Aorta (tissue), 5 donors: ENCODE results near the gene ARMC8. TPM values are rescaled to one million over a fixed set of nuclear protein-coding genes. Genes with fewer than 3 reads are reported as not detected.
"Not testable (repeated sequence)": the region's sequence is repeated elsewhere in the genome, so short reads cannot be mapped to it uniquely, and the experiment has no call there.

Experiments used
- ATAC-seq: fragments of 200-7000 bp; cut with Tn5 transposase; one replicate; pipeline ENCODE4 v1.9.1; 2022; ENCODE audit warnings: moderate library complexity; ENCODE audit not compliant: low FRiP score
- DNase-seq, 2 donors: peaks; one replicate each; pipeline ENCODE4 v3.0.0-alpha.2; 2020
- H3K27ac ChIP-seq, 2 donors: one replicate each; pipeline ENCODE4 v1.5.1; 2013; ENCODE audit warnings: low read length in 2 of 2, mild to moderate bottlenecking in 2 of 2, moderate library complexity in 2 of 2, control low read depth in 1 of 2, inconsistent platforms in 1 of 2, low read depth in 1 of 2
- H3K27me3 ChIP-seq, 2 donors: one replicate each; pipeline ENCODE4 v1.6.1; 2013; ENCODE audit warnings: control low read depth in 1 of 2, low read length in 1 of 2, mild to moderate bottlenecking in 1 of 2, moderate library complexity in 1 of 2; ENCODE audit not compliant: insufficient read depth in 2 of 2, control insufficient read depth in 1 of 2
- H3K36me3 ChIP-seq, 2 donors: one replicate each; pipeline ENCODE4 v1.6.1; 2013; ENCODE audit warnings: control low read depth in 1 of 2, low read length in 1 of 2, mild to moderate bottlenecking in 1 of 2; ENCODE audit not compliant: insufficient read depth in 2 of 2, control insufficient read depth in 1 of 2
- H3K4me1 ChIP-seq, 2 donors: one replicate each; pipeline ENCODE4 v1.6.1; 2013; ENCODE audit warnings: low read length in 2 of 2, control low read depth in 1 of 2, mild to moderate bottlenecking in 1 of 2, moderate library complexity in 1 of 2; ENCODE audit not compliant: insufficient read depth in 2 of 2, control insufficient read depth in 1 of 2
- H3K4me3 ChIP-seq, 2 donors: one replicate each; pipeline ENCODE4 v1.5.1; 2013; ENCODE audit warnings: low read length in 2 of 2, control low read depth in 1 of 2, mild to moderate bottlenecking in 1 of 2
- H3K9me3 ChIP-seq: one replicate; pipeline ENCODE4 v1.6.1; 2013; ENCODE audit warnings: mild to moderate bottlenecking, low read length; ENCODE audit not compliant: control insufficient read depth
- WGBS, 2 donors: extraction: QIAGEN DNeasy Blood & Tissue Kit; methylation state at CpG; one replicate each; pipeline ENCODE4 v1.1.7; 2013; 5-methylcytosine and 5-hydroxymethylcytosine counted together
- intact Hi-C, 2 donors: fragments of 100-400 bp; cut with DNase I; formaldehyde crosslinking; loops; one replicate each; pipeline versions ENCODE4 v1.14.2 to v1.15.0; 2022
- long read RNA-seq, 2 donors: library from polyadenylated mRNA; unstranded; transcript quantifications; one replicate each; pipeline ENCODE4 v2.0.0, GENCODE V29; 2020 to 2021
- polyA plus RNA-seq, 2 donors: library from polyadenylated mRNA; stranded (reverse); fragments of 200-250 nt; gene quantifications; one replicate each; pipeline ENCODE4 v1.2.3, GENCODE V29; 2013
- total RNA-seq, 2 donors: library from RNA; stranded (reverse); fragmentation: NEBNext Ultra II Directional; extraction: Animal tissue kit (Norgen Biotek cat#: 25700); gene quantifications; one replicate each; pipeline ENCODE4 v1.2.1, GENCODE V29; 2021
- donor health status: healthy with polysubstance abuse.
- donor health status: Bipolar disorder and iron deficiency.
- donor health status: DM: no; HTN: no; CAD: no.
- donor health status: DM: no; HTN: no; CAD: no.
- donor health status: DM: yes; HTN: yes; CAD: no.

The ARMC8 gene
- total RNA-seq (10 to 100 TPM; 52.6 to 59.7 TPM), polyA plus RNA-seq (10 to 100 TPM; 18.2 to 30.4 TPM)
- long read RNA-seq, donor 1, full-length matches to known transcripts = 79 of 134 reads
- long read RNA-seq, donor 1, partial matches to known transcripts = 19 of 134 reads
- long read RNA-seq, donor 1, other reads (novel, unspliced or antisense) = 36 of 134 reads
- long read RNA-seq, donor 2, full-length matches to known transcripts = 10 of 23 reads
- long read RNA-seq, donor 2, partial matches to known transcripts = 3 of 23 reads
- long read RNA-seq, donor 2, other reads (novel, unspliced or antisense) = 10 of 23 reads

- Histone ChIP-seq H3K27me3 (no peaks in the 10 kb centered on the region), H3K4me3 (peak within 1 kb of the TSS; percentile 71 to 78), H3K4me1 (peaks cover 0 to 3% of the 10 kb centered on the region in 2 donors), H3K36me3 (no peaks in the 10 kb centered on the region), H3K9me3 (no peaks in the 10 kb centered on the region), H3K27ac (peak within 1 kb of the TSS; percentile 85 to 94)
- peak; percentile 91 for ATAC-seq
- peak; percentile 69 to 86 for DNase-seq
- 0 to 1% methylated on average over 58 to 59 of the region's 59 CpGs for WGBS, 2 donors
- intact Hi-C loops = no loop called here
These were observed at the start of gene ARMC8 for GRCh38 chr3:138187296-138188012. Gene ARMC8, plus strand, starts transcription at chr3:138187301. Its CDS starts 254 bp downstream, at chr3:138187555.

GRCh38 chr3:138137861-138138260 is 49.2 kb upstream of the ARMC8 start:
- intact Hi-C loops = no loop called here
- no peaks in the 10 kb centered on the region for H3K27me3 ChIP-seq
- ATAC-seq = no peak
- WGBS, 2 donors = 59 to 70% methylated on average over 2 of the region's 2 CpGs
- no peak overlapping the region for H3K27ac ChIP-seq
- DNase-seq = no peak
- no peaks in the 10 kb centered on the region for H3K9me3 ChIP-seq
- peaks cover 0 to 2% of the 10 kb centered on the region in 2 donors for H3K4me1 ChIP-seq
- H3K36me3 ChIP-seq = no peaks in the 10 kb centered on the region
- no peak overlapping the region for H3K4me3 ChIP-seq

- H3K4me3 ChIP-seq = no peak overlapping the region
- no peaks in the 10 kb centered on the region for H3K36me3 ChIP-seq
- 36 to 40% methylated on average over 2 of the region's 2 CpGs for whole genome bisulfite sequencing, 2 donors
- H3K27ac ChIP-seq = no peak overlapping the region
- no peaks in the 10 kb centered on the region for H3K4me1 ChIP-seq
- H3K27me3 ChIP-seq = no peaks in the 10 kb centered on the region
- intact Hi-C loops = no loop called here
- DNase-seq (no peak), ATAC-seq (no peak)
- H3K9me3 ChIP-seq = no peaks in the 10 kb centered on the region
These were observed 47.4 kb upstream of the ARMC8 start for GRCh38 chr3:138139691-138140090.

DNA sequence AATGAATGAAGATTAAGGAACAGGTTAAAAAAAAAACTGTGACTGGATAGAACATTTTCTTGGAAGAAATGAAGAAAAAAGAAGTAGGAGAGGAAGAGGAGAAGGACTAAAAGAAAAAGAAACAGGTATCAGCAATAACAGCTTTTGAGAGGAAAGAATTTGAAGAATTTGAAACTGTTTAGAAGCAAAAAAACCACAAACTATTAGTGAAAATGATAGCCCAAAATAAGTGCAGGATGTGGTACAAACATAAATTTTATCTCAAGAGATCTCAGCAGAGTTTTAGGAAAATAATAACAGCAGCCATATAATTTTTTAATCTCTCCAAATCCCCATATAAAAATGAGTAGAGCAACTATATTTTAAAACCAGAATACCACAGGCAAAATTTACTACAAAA is 46.2 kb upstream of the ARMC8 start:
- no peak for ATAC-seq
- H3K9me3 ChIP-seq = no peaks in the 10 kb centered on the region
- intact Hi-C loops = no loop called here
- H3K27ac ChIP-seq = no peak overlapping the region
- H3K27me3 ChIP-seq = no peaks in the 10 kb centered on the region
- H3K4me1 ChIP-seq = no peaks in the 10 kb centered on the region
- no peak overlapping the region for H3K4me3 ChIP-seq
- no peak for DNase-seq
- no peaks in the 10 kb centered on the region for H3K36me3 ChIP-seq

- ATAC-seq, intact Hi-C loops, H3K9me3 ChIP-seq, H3K4me1 ChIP-seq, H3K27me3 ChIP-seq, H3K36me3 ChIP-seq, H3K27ac ChIP-seq, H3K4me3 ChIP-seq, DNase-seq: not testable (repeated sequence)
- WGBS, 2 donors = 92 to 93% methylated on average over 3 of the region's 3 CpGs
These were observed 44.9 kb upstream of the ARMC8 start for GRCh38 chr3:138142181-138142580.

DNA sequence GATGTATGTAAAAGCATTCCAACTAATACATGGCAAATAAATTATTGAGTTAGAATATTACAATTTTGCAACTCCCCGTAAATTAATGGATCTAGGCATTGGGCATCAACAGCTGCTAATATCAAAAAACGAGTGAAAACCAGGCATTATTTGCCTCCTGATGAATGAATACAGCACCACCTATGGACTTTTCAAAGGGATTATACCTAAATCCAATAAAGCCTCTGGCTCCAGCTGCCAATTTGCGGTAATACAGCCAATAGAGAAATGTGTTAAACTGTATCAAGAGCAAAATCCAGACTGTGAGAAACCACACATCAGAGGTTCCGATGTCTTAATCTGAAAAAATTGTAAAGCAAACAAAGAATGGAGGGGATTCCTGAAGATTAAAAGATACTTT is 38.6 kb upstream of the ARMC8 start:
- Histone ChIP-seq H3K4me3 (no peak overlapping the region), H3K4me1 (no peaks in the 10 kb centered on the region), H3K27ac (no peak overlapping the region), H3K27me3 (no peaks in the 10 kb centered on the region), H3K36me3 (no peaks in the 10 kb centered on the region), H3K9me3 (no peaks in the 10 kb centered on the region)
- ATAC-seq = no peak
- intact Hi-C loops = no loop called here
- no peak for DNase-seq
- WGBS, 2 donors = 69 to 75% methylated on average over 4 of the region's 4 CpGs

- ATAC-seq (no peak), DNase-seq (no peak)
- Histone ChIP-seq H3K27ac (no peak overlapping the region), H3K4me1 (no peaks in the 10 kb centered on the region), H3K36me3 (no peaks in the 10 kb centered on the region), H3K9me3 (no peaks in the 10 kb centered on the region), H3K27me3 (no peaks in the 10 kb centered on the region), H3K4me3 (no peak overlapping the region)
- intact Hi-C loops = no loop called here
These were observed 32.6 kb upstream of the ARMC8 start for GRCh38 chr3:138154534-138154933.

- DNase-seq (no peak), ATAC-seq (no peak)
- 95 to 97% methylated on average over 4 of the region's 4 CpGs for WGBS, 2 donors
- Histone ChIP-seq H3K9me3 (no peaks in the 10 kb centered on the region), H3K27me3 (no peaks in the 10 kb centered on the region), H3K27ac (no peak overlapping the region), H3K4me3 (no peak overlapping the region), H3K4me1 (no peaks in the 10 kb centered on the region), H3K36me3 (peaks cover 0 to 2% of the 10 kb centered on the region in 2 donors)
- intact Hi-C loops = no loop called here
These were observed 29.4 kb upstream of the ARMC8 start for GRCh38 chr3:138157743-138158142.

DNA sequence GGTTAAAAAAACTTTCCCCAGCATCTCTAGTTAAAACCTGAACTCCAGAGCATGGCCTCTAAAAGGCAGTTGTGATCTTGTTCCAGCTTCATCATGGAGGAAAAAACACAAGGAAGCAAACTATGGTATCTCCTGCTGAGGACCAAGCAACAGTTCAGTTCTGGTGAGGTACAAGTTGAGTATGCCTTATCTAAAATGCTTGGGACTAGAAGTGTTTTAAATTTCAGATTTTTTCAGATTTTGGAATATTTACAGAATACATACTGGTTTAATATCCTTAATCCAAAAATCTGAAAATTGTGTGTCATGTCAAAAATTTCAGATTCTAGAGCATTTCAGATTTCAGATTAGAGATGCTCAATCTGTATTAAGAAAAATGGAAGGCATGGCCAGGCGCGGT is 22.0 kb upstream of the ARMC8 start:
- Histone ChIP-seq H3K4me1 (no peaks in the 10 kb centered on the region), H3K36me3 (peaks cover 3 to 9% of the 10 kb centered on the region in 2 donors), H3K9me3 (no peaks in the 10 kb centered on the region), H3K27ac (no peak overlapping the region), H3K4me3 (no peak overlapping the region), H3K27me3 (no peaks in the 10 kb centered on the region)
- ATAC-seq (no peak), DNase-seq (no peak)
- 97 to 100% methylated on average over 2 of the region's 2 CpGs for WGBS, 2 donors
- intact Hi-C loops = no loop called here
